GM06990 (cell line): ENCODE results near the gene RBL2.

Experiments used
- DNase-seq: peaks from one replicate; pipeline ENCODE4 v3.0.0-alpha.2; 2011; ENCODE audit not compliant: insufficient read length; ENCODE audit errors: extremely low read depth
- H3K27me3 ChIP-seq: replicated peaks from 2 replicates; pipeline ENCODE4 v1.6.0; 2011; ENCODE audit warnings: low read length; ENCODE audit not compliant: control insufficient read depth, insufficient read depth
- H3K36me3 ChIP-seq: 2 replicates; pipeline ENCODE4 v1.5.1; 2011; ENCODE audit warnings: low read length; ENCODE audit not compliant: control insufficient read depth, insufficient read depth
- H3K4me3 ChIP-seq: replicated peaks from 2 replicates; pipeline ENCODE4 v1.5.1; 2011; ENCODE audit warnings: low read depth, mild to moderate bottlenecking, control low read depth, low read length
- CTCF ChIP-seq: IDR thresholded peaks from 2 replicates; pipeline ENCODE4 v1.5.1; 2011; ENCODE audit warnings: low read length, control low read depth, mild to moderate bottlenecking, inconsistent platforms; ENCODE audit not compliant: insufficient read depth, poor library complexity, severe bottlenecking

The RBL2 gene

GRCh38 chr16:53503991-53504663 is 69.9 kb downstream of the RBL2 start:
- no peaks in the 10 kb centered on the region for H3K36me3 ChIP-seq
- no peaks in the 10 kb centered on the region for H3K27me3 ChIP-seq
- no peak for TF ChIP-seq CTCF
- H3K4me3 ChIP-seq: peak overlapping the region; percentile 83
- DNase-seq: peak; percentile 48

GRCh38 chr16:53504665-53505064 is 70.4 kb downstream of the RBL2 start:
- no peak for TF ChIP-seq CTCF
- Histone ChIP-seq H3K4me3 (peak overlapping the region; percentile 83), H3K27me3 (no peaks in the 10 kb centered on the region), H3K36me3 (no peaks in the 10 kb centered on the region)
- no peak for DNase-seq

GRCh38 chr16:53506254-53506653 is 72.0 kb downstream of the RBL2 start:
- Histone ChIP-seq H3K36me3 (no peaks in the 10 kb centered on the region), H3K4me3 (no peak overlapping the region), H3K27me3 (no peaks in the 10 kb centered on the region)
- DNase-seq: no peak
- TF ChIP-seq CTCF: no peak

GRCh38 chr16:53507464-53508179 is 73.4 kb downstream of the RBL2 start:
- no peak for TF ChIP-seq CTCF
- no peak overlapping the region for H3K4me3 ChIP-seq
- no peaks in the 10 kb centered on the region for H3K27me3 ChIP-seq
- H3K36me3 ChIP-seq: no peaks in the 10 kb centered on the region
- no peak for DNase-seq

GRCh38 chr16:53509906-53510703 is 75.8 kb downstream of the RBL2 start:
- Histone ChIP-seq H3K36me3 (no peaks in the 10 kb centered on the region), H3K4me3 (no peak overlapping the region; the same call in 1 of the 2 replicates), H3K27me3 (no peaks in the 10 kb centered on the region)
- peak; percentile 91 for TF ChIP-seq CTCF
- DNase-seq: no peak
